GM21367 (cell line): ENCODE measurements around the gene CATSPER4.
"Not testable (repeated sequence)": the region's sequence is repeated elsewhere in the genome, so short reads cannot be mapped to it uniquely, and the experiment has no call there.

Experiments
- ATAC-seq: cut with Tn5 transposase; IDR thresholded peaks from one replicate; pipeline ENCODE4 v1.9.1; 2021; ENCODE audit not compliant: unreplicated experiment

CATSPER4 gene

DNA sequence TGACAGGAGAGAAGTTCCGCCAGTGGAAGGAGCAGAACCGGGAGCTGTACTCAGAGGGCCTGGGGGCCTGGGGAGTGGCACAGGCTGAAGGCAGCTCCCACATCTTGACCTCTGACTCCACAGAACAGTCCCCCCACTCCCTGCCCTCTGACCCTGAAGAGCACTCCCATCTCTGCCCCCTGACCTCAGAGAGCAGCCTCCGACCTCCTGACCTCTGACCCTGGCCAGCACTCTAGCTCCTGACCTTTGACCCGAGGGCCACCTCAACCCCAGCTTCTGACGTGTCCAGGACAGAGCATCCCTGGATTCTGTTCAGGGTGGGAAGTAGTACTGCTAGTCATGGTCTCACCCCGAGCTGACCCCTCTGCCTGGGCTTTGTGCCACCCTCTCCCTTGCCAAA is 1.1 kb upstream of the CATSPER4 start:
- no peak for ATAC-seq

GRCh38 chr1:26189751-26190275 is 589 bp upstream of the CATSPER4 start:
- no peak for ATAC-seq

GRCh38 chr1:26191739-26192138 is 1.3 kb downstream of the CATSPER4 start:
- no peak for ATAC-seq

GRCh38 chr1:26195805-26196204 is 5.4 kb downstream of the CATSPER4 start:
- no peak for ATAC-seq

DNA sequence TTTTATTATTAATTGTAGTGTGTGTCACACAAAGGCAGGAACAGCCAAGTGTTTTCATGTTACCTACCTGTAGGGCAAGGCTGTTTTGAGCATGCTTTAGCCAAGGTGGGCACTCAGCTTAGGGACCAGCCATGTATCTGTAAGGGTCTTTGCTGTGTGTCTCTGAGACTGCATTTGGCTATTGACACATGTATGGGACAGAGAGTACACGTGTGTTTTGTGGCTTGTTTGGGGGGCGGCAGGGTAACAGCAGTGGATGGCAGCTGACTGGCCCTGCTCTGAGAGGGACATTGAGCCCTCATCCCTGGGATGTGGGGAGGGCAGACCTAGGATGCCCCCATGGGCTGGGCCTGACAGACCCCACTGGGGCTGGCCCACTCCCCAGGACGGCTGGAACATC is 6.9 kb downstream of the CATSPER4 start:
- ATAC-seq = no peak

- no peak for ATAC-seq
Observed at GRCh38 chr1:26197813-26198212, 7.4 kb downstream of the CATSPER4 start.

GRCh38 chr1:26200413-26200812 is 10.0 kb downstream of the CATSPER4 start:
- ATAC-seq = no peak

GRCh38 chr1:26203642-26204318 is 13.4 kb downstream of the CATSPER4 start:
- no peak for ATAC-seq

- ATAC-seq = no peak
Observed at GRCh38 chr1:26210147-26210870, 19.9 kb downstream of the CATSPER4 start.

GRCh38 chr1:26212726-26213125 is 22.3 kb downstream of the CATSPER4 start:
- ATAC-seq = no peak

GRCh38 chr1:26213335-26213905 is 23.0 kb downstream of the CATSPER4 start:
- ATAC-seq = no peak

DNA sequence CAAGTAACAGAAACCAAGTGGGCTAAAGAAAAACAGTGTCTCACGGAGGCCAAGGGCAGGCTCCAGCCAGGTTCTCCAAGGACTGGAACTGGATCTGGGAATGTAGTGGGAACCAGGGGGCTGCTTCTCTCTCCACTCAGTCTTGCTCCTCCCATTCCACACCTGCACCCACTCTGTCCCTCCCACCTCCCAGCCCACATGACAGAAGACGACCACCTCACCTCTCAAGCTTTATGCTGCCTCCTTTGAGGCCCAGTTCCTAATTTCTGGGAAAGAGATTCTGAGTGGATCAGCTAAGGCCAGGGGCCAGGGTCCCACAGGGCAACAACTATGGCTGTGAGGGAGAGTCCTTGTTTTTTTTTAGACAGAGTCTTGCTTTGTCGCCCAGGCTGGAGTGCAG is 24.8 kb downstream of the CATSPER4 start:
- no peak for ATAC-seq

- no peak for ATAC-seq
Observed at GRCh38 chr1:26218906-26219494, 28.6 kb downstream of the CATSPER4 start.

DNA sequence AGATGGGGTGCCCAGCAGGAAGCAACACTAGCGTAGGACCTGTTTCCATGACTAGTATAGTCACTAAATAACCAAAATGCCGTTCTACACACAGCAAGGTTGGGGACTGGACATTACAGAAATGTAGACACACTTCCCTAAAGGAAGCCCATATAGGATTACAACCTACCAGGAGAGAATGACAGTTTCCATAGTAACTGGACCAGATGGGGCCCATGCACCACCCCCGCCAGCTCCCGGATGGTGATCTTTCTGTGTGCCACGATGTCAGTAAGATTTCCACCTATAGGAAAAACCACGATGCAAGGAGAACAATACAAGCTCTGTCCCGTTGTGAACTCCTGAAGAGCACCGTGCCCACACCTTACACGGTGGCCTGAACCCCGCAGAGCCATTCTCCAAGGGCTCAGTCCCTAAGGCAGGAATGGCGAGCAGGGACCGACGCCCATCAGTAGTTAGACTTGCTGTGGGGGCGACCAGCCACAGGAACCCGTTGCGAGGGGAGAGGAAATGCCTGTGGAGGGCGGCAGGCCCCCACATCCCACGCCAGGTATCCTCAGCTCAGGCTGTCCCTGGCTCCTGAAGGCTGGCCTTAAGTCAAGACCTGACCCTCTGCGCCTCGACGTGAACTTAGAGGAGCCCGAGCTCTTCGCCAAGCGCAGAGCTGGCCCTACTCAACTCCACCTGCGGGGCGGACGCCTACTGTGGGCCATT is 30.0 kb downstream of the CATSPER4 start:
- ATAC-seq = no peak

DNA sequence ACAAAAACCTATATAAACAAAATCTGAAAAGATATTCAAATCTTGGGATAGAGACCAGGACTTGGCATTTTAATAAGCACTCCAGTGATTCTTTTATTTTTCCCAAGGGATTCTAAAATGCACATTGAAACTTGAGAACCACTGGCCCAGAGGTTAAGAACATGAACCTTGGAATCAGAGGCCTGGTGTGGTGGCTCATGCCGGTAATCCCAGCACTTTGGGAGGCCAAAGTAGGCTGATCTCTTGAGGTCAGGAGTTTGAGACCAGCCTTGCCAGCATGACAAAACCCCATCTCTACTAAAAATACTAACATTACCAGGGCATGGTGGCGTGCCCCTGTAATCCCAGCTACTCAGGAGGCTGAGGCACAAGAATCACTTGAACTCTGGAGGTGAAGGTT is 30.7 kb downstream of the CATSPER4 start:
- ATAC-seq = no peak

DNA sequence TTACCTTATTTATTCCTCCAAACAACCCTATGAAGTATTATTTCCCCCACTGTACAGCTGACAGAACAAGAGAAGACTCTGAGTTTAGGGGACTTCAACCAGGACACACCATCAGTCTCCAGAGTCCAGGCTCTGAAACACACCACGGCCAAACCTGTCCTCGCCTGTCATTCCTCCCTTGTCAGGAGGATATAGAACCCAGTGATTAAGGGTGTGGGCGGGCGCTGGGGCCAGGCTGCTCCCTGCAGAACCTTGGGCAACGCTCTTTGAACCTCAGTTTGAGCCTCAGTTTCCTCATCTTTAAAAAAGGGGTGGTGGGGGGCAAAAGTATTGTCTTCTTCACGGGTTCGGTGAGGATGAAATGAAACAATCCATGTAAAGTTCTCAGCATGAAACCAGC is 34.2 kb downstream of the CATSPER4 start:
- no peak for ATAC-seq

DNA sequence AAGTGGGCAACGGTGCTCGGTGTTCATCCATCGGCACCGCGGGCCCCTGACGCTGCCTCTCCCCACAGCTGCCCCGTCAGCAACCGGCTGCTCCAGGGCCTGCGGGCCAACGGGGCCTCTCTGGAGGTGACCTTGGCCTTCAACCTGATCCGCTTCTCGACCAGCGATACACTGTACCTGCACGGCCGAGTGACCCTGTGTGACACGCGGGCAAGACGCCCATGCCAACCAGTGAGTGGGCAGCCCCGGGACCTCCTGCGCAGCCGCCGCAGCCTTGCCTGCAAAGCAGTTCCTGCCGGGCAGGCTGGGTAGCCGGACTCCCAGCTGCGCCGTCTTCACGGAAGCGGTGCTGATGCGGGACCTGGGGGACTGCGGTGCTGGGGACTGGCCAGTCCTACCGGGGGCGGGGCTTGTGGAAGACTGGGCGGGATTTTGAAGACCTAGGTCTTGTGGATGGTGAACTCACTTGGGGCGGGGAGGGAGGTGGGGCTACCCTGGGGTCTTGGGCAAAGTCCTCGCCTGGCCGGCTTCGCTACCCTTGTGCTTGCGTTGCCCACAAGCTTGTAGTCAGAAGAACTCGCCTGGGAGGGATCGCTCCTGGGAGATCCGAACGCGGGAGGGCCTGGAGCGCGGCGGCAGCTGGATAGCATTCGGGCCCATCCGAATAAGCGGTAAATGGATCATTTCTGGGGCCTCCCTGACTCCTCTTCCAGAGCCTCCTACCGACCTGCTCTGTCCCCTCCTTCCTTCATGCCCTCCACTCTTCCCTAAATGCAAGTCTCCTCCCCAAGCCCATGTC is 34.8 kb downstream of the CATSPER4 start:
- no peak for ATAC-seq

GRCh38 chr1:26230682-26231081 is 40.3 kb downstream of the CATSPER4 start:
- ATAC-seq = not testable (repeated sequence)

DNA sequence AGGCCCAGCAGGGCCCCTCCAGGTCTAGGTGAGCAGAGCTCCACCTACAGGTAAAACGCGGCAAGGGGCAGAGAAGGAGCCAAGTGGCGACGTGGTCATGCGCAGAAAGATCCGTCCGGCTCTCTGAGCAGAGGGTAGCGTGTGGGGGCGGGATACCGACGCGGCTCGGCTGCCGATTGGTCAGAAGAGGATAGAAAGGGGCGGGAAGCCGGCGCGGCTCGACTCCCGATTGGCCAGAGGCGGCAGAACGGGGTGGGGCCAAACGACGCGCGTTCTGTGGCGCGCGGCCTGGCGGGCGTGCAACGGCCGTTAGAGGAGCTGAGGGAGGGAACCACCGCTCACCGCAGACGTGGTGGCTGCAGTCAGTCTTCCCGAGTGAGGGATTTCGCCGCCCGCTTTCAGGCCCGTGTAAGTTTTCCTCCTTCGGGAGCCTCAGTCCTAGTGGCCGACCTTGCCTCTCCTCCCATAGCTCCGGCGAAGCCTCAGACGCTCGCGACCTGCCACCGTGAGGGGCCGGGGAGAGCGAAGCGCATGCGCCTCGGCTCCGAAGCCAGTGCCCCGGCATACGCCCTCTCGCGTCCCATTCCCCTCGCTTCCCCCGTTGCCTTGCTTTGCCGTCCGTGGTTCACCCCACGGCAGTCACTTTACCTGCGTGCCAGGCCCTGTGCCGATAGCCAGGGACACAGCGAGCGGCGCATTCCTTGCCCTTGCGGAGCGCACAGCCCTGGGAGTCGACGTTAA is 43.7 kb downstream of the CATSPER4 start, which contains the start of gene CEP85:
TSS of gene CEP85 (plus strand) at position 298 of the 741 bp plus-strand sequence. CDS start 5,584 bp downstream, outside the sequence.
- peak; percentile 80 for ATAC-seq
